Nucleus accumbens (tissue), 56 donors: ENCODE data around the gene NACC2.

Experiments
- DNase-seq, 56 donors: peaks; one replicate each; lab custom pipeline; 2025; lab: John Stamatoyannopoulos, UW

NACC2 gene

GRCh38 chr9:136096505-136097001 is 1.5 kb upstream of the NACC2 start:
- DNase-seq = no peak

GRCh38 chr9:136093995-136094881 is 851 bp downstream of the NACC2 start:
- peak in 7 of 56 donors; percentile 17 to 64 (median 25) for DNase-seq

GRCh38 chr9:136093346-136093986 is 1.6 kb downstream of the NACC2 start:
- DNase-seq = no peak

- no peak for DNase-seq
Observed at GRCh38 chr9:136092741-136093140, 2.3 kb downstream of the NACC2 start.

- DNase-seq = no peak
Observed at GRCh38 chr9:136092353-136092650, 2.8 kb downstream of the NACC2 start.

- DNase-seq = no peak
Observed at GRCh38 chr9:136091582-136092352, 3.3 kb downstream of the NACC2 start.

GRCh38 chr9:136090768-136091581 is 4.1 kb downstream of the NACC2 start:
- peak in 1 of 56 donors; percentile 55 for DNase-seq

GRCh38 chr9:136090056-136090735 is 4.9 kb downstream of the NACC2 start:
- DNase-seq = no peak

GRCh38 chr9:136089697-136090045 is 5.4 kb downstream of the NACC2 start:
- DNase-seq = no peak

- DNase-seq = peak in 2 of 56 donors; percentile 26 to 35
Observed at GRCh38 chr9:136088939-136089696, 6.0 kb downstream of the NACC2 start.

GRCh38 chr9:136088481-136088938 is 6.6 kb downstream of the NACC2 start:
- DNase-seq = no peak

GRCh38 chr9:136087741-136088480 is 7.2 kb downstream of the NACC2 start:
- no peak for DNase-seq

GRCh38 chr9:136086951-136087740 is 7.9 kb downstream of the NACC2 start:
- DNase-seq = no peak

- DNase-seq = peak in 27 of 56 donors; percentile 54 to 82 (median 69)
Observed at GRCh38 chr9:136086213-136086881, 8.7 kb downstream of the NACC2 start.

GRCh38 chr9:136085815-136086212 is 9.3 kb downstream of the NACC2 start:
- peak in 54 of 56 donors; percentile 23 to 93 (median 79) for DNase-seq

- DNase-seq = no peak
Observed at GRCh38 chr9:136084063-136084944, 10.8 kb downstream of the NACC2 start.
